GM21717 (cell line): ENCODE measurements around the gene BCORL1.

Source experiments
- ATAC-seq: cut with Tn5 transposase; IDR thresholded peaks from one replicate; pipeline ENCODE4 v1.9.1; 2021; ENCODE audit warnings: mild to moderate bottlenecking, moderate library complexity; ENCODE audit not compliant: unreplicated experiment

Gene BCORL1

DNA sequence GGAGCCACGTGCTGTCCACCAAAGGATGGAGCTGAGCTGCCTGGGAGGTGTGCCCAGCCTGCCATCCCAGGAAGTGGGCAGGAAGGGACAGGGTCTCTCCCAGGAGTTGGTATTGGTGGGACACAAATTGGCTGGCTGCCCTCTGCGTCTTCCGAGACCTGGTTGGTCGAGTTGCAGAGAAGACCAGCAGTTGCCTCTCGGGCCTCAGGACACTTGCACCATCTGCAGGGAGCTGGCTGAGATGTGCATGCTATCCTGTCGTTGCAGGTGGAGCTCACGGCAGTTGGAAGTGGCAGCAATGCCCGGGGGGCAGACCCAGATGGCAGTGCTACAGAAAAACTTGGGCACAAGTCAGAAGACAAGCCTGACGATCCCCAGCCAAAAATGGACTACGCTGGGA is 30.2 kb downstream of the BCORL1 start:
- ATAC-seq, result no peak

DNA sequence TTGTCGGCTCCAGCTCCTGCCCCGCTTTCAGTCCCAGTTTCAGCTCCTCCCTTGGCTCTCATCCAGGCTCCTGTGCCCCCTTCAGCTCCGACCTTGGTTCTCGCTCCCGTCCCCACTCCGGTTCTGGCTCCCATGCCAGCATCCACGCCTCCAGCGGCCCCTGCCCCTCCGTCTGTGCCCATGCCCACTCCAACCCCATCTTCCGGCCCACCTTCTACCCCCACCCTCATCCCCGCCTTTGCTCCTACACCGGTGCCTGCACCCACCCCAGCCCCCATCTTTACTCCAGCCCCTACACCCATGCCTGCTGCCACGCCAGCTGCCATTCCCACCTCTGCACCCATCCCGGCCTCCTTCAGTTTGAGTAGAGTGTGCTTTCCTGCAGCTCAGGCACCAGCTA is 31.2 kb downstream of the BCORL1 start:
- no peak for ATAC-seq

DNA sequence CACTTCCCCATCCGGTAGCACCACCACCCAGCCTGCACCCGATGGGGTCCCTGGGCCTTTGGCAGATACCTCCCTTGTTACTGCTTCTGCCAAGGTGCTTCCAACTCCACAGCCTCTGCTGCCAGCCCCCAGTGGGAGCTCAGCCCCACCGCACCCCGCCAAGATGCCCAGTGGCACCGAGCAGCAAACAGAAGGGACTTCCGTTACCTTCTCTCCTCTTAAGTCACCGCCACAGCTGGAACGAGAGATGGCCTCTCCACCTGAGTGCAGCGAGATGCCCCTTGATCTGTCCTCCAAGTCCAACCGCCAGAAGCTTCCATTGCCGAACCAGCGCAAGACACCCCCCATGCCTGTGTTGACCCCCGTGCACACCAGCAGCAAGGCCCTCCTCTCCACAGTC is 31.9 kb downstream of the BCORL1 start:
- no peak for ATAC-seq

DNA sequence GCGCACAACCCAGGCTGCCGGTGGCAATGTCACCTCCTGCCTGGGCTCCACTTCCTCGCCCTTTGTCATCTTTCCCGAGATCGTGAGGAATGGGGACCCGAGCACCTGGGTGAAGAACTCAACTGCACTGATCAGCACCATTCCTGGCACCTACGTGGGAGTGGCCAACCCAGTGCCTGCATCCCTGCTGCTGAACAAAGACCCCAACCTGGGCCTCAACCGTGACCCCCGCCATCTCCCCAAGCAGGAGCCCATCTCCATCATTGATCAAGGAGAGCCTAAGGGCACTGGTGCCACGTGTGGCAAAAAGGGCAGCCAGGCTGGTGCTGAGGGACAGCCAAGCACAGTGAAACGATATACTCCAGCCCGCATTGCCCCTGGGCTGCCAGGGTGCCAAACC is 32.3 kb downstream of the BCORL1 start:
- no peak for ATAC-seq

DNA sequence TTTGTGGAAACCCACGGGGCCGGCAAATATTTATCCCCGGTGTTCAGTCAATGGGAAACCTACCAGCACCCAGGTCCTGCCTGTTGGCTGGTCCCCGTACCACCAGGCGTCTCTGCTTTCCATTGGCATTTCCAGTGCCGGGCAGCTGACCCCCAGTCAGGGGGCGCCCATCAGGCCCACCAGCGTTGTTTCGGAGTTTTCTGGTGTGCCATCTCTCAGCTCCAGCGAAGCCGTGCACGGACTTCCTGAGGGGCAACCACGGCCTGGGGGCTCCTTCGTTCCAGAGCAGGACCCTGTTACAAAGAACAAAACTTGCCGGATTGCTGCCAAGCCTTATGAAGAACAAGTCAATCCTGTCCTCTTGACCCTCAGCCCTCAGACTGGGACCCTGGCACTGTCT is 32.7 kb downstream of the BCORL1 start:
- ATAC-seq, result no peak

DNA sequence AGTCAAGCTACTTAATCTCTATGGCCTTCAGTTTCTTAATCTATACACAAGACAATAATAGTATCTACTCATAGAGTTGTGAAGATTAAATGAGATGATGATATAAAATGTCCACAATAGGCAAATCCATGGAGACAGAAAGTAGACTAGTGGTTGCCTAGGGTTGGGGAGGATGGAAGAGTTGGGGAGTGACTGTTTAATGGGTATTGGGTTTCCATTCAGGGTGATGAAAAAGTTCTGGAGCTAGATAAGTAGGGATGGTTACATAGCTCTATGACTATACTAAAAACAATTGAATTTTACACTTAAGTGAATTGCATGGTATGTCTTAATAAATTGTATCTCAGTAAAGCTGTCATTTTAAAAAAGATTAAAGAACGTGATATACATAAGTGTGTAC is 35.7 kb downstream of the BCORL1 start:
- no peak for ATAC-seq

DNA sequence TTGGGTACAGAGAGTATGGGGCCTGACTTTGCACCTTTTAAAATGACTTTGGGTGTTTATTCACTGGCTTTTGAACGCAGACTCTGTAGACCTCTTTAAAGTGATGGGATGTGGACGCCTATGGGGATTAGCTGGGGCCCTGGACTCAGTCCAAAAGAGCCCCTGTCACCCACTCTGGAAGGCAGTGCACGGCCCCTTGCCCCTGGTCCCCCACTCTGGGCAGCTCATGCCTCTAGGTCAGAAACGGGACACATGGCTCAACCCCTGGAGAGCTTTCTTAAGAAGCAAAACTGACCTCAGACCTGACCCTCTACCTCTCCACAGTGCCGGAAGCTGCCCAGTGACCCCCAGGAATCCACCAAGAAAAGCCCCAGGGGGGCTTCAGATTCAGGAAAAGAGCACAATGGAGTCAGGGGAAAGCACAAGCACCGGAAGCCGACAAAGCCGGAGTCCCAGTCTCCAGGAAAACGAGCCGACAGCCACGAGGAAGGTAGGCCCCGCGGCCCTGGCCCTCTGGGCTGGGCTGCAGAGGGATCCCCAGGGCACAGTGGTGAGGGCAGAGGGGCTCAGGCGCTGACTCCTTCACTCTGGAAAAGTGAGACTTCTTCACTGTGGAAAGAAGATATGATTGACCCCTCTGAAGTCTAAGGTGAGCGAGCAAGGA is 38.4 kb downstream of the BCORL1 start:
- no peak for ATAC-seq

DNA sequence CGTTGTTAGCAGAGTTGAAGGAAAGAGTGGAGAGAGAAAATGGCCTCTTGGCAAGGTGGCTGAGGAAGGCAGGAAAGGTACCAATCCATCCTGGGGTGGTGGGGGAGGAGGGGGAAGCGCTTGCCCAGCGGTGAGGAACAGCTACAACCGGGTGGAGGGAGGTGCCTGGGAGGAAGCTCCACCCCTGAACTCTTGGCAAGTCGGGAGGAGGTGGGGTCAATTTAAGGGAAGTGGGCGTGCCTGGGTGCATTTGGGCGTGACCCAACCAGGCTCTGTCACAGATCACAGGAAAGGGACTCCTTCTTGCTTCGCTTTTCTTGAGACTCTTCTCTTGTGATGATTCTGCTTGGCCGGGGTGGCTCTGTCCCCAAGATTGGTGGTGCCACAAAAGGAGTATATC is 41.7 kb downstream of the BCORL1 start:
- ATAC-seq, result peak; percentile 100

DNA sequence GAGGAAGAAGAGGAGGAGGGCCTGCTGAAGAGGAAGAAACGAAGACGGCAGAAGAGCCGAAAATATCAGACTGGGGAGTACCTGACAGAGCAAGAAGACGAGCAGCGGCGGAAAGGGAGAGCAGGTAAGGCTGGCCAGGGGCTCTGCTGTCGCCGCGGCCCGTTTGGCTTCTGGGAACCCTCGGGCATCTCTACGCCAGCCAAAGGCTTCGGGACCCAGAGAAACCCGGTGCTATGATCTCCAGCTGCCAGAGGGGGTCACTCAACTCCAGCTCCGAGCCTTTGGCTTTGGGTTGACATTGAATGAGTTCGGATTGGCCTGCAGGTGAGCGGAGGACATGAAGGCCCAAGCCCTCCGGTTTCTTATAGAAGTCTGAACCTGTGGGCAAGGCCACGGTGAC is 42.8 kb downstream of the BCORL1 start:
- no peak for ATAC-seq

DNA sequence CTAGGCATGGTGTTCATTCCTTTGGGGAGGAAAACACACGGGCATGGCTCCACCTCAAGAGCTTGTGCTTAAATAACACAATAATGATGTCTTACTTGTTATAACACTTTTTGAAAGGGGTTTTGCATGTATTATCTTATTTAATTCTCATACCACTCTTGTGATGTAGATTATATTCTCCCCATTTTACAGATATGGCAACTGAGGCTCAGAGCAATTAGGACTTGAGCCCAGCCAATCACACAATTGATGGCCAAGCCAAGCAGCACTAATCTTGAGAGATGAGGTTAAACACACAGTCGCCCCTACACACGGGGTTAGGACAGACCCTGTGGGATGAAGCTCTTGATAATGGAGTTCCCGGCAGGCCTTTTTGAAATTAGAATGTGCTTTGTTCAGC is 45.1 kb downstream of the BCORL1 start:
- no peak for ATAC-seq

DNA sequence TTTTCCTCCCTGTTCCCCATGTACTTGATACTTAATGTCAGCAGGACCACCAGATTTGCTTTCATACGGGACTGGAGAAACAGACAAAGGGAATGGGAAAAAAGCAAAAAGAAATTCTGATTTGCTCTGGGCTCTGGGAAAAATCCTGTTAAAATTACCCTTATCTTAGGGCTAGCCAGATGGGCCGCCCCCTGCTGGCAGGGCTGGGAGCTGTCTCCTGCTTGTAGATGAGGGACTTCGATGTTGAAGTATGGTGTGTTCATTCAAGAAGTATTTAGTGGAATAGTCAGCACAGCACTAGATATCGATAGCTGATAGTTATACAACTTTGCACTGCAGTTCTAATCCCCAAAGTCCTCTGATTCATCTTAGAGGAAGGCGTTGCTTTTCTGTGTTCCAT is 45.8 kb downstream of the BCORL1 start:
- no peak for ATAC-seq

DNA sequence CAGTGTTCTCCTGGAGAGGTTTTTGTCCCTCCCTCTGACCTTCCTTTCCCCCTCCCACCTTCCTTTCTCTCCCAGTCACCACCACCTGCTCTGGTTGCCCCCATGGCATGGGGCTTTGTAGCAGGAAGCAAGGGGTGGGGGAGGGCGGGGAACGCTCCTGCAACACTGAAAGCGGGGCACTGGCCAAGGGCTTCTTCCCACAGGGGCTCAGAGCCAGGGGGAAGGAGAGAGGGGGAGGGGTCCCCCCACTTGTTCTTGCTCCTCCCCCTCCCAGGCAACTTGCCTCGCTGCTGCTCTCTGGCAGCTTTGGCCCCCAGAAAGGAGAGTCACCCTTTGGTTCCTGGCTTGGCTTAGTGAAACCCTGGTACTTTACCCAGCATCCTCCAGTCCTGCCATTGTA is 48.4 kb downstream of the BCORL1 start:
- ATAC-seq, result no peak

DNA sequence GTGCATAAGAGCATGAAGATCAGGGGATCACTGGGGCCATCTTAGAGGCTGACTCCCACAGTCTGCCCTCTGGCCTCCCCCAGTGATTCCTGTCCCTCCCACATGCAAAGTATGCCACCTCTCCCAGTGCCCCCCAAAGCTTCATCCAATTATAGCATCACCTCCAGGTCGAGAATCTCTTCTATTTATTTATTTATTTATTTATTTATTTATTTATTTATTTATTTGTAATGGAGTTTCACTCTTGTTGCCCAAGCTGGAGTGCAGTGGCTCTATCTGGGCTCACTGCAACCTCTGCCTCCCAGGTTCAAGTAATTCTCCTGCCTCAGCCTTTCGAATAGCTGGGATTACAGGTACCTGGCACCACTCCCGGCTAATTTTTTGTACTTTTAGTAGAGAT is 50.1 kb downstream of the BCORL1 start:
- ATAC-seq, result no peak

DNA sequence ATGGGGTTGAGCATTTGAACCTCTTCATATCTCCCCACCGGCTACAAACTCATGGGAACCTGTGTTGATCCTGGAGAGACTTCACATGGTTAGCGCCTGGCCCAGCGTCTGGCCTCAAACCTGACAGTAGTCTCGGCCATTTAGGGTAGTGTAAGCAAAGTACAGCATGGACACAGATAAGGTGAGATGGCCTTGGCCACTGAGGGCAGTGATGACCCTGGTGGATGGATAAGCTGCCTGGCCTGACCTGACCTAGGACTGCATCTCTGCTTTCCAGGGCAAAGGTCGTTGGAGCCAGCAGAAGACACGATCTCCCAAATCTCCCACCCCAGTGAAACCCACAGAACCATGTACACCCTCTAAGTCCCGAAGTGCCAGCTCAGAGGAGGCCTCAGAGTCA is 51.7 kb downstream of the BCORL1 start:
- ATAC-seq, result no peak

DNA sequence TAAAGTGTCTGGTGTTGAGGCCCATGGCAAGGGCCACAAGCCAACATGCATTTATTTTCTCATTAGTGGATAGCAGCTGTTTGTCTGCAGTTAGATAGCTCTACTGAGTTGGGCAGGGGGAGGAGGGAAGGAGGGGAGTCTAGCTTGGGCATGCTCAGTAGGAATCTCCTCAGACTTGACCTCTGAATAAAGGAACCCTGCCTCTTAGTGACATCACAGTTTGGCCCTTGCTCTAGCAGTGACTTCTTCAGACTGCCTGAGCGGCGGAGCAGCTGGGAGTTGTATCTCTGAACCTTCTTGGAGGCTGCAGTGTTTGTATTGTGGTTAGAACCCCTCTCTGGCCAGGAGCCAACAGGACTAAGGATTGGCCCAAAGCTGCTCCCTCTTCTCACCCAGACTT is 57.4 kb downstream of the BCORL1 start:
- ATAC-seq, result no peak

DNA sequence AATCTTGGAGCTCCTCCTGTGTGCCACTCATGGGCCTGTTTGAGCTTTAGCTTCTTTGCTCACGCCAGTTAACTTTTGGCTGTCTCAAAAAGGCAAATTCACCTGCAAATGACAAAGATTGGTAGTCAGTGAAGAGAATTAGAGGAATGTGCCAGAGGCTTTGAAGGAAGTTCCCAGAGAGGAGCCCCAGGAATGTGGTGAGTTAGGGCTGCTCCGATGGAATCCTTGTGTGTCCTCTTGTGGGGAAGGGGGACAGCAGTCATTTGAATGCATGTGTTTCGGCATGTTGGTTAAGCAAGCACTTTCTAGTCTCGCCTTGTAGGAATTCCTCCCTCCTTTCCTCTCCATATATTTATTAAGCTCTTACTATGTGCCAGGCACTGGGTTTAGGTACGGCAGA is 65.0 kb downstream of the BCORL1 start:
- no peak for ATAC-seq

DNA sequence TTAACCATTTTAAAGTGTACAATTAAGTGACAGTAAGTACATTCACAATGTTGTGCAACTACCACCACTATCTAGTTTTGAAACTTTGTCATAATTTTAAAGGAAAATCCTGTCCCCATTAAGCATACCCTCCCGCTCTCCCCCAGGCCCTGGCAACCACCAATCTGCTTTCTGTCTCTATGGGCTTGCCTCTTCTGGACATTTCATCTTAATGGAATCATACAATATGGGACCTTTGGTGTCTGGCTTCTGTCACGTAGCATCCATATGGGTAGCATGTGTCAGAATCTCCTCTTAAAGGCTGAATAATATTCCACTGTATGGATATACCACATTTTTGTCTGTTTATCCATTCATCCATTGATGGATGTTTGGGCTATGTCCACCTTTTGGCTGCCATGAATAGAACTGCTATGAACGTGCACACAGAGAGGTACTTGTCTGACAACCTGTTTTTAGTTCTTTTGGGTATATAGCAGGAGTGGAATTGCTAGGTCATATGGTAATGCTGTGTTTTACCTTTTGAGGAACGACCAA is 66.3 kb downstream of the BCORL1 start:
- no peak for ATAC-seq

DNA sequence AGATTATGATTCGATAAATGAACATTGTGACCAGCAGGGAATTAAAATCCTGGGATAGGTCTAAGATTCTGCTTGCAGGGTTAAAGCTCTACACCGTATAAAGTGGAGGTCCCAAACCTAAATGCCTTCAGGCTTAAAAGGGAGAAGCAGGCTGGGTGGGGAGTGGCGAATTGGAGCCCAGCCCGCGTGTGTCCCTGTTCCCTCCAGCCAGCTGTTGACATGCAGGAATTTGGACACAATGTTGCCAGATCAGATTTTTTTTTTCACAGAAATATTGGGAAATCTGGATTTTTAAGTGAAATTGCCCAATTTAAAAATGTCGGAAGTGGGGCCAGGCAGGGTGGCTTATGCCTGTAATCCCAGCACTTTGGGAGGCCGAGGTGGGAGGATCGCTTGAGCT is 67.4 kb downstream of the BCORL1 start:
- no peak for ATAC-seq

DNA sequence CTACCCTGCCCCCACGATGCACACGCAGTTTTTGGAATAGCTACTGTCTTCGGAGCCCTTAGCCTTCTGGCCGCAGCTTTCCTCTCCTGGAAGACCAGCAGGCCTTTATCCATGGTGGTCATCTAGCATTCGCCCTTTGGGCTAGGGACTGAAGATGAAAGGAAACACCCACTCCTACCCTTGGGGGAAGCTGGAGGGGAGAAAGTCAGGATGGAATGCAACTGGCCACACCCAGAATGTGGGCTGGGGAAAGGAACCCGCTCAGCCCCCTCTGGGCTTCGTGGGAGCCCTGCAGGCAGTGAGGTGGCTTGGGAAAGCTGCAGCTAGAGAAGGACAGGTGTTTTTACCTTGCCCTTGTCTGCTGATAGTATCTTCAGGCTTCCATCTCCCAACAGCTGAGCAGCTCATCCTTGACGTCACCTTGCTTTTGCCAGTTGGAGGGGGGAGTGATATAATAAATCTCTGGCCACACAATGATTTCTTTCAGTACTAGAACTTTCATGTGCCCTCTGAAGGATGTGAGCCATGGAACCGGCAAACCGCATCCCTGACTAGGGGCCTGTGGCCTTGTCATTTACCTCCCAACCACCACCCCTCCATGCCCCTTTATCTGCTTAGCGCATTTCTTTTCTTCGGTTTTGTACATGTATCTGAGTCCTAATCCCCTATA is 68.9 kb downstream of the BCORL1 start:
- no peak for ATAC-seq

DNA sequence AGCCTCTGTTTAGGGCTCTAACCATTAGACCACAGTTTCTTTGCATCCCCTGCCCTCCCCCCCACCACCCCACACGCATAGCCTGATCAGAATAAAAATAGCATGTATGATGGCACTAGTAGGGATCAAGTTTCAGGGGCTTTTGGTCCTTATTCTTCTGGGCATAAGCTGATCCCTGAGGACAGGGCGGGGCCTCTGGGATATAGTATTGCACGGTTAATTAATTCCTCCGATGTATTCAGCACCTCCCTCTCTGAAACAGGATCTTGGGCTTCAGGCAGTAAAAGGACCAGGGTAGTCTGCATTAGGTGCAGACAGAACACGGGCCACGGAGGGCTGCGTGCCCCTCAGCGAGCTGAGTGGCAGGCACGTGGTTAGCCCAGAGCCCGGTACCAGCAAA is 70.8 kb downstream of the BCORL1 start:
- ATAC-seq, result no peak

DNA sequence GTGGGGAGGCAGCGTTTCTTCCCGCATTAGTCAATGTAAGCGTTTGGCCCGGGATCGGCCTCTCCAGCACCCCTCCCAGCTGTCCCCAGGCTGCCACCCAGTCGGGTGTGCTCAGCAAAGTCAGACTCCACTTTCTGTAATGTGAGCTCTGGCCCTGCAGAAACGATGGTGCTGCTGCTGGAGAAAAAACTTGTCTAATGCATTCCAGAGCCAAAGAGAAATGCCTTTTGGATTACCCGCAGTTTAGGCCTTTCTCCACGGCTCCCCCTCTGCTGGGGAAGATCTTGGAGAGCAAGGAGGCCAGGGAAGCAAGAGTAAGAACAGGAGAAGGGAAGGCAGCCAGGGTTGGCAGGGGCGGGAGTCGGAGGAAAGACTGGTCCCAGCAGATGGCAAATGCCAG is 72.7 kb downstream of the BCORL1 start:
- no peak for ATAC-seq

DNA sequence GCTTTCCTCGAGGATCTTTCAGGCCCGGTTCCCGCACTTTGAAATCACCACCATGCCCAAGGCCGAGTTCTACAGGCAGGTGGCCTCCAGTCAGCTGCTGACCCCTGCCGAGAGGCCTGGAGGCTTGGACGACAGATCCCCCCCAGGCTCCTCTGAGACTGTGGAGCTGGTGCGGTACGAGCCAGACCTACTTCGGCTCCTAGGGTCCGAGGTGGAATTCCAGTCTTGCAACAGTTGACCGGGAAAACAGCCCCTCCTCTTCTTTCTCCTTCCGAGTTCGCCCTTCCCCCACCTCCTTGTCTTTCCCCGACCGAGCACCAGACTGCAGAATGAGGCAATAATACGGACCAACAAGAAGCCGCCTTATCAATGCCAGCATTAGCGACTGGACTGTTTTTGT is 73.5 kb downstream of the BCORL1 start:
- ATAC-seq, result no peak

DNA sequence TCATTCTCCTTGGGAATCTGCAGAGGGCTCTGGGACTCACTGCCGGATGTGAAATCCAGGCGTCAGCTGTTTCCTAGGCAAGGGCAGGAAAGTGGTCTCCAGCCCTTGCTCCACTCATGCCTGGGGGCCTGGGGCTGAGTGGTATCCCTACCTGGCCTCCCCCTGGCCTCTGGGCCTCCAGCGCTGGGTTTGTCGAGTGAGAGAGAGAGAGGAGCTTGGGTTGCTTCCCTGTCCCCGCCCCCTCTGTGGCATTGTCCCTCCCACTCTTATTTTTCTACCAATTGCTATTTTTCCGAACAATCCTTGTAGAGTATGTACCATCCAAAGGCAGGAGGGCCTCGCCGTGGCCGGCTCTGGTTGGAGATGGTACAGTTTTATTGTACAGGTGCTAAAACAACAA is 74.8 kb downstream of the BCORL1 start:
- ATAC-seq, result no peak
